ENCODE measurements around the gene VIPAS39.

DNA sequence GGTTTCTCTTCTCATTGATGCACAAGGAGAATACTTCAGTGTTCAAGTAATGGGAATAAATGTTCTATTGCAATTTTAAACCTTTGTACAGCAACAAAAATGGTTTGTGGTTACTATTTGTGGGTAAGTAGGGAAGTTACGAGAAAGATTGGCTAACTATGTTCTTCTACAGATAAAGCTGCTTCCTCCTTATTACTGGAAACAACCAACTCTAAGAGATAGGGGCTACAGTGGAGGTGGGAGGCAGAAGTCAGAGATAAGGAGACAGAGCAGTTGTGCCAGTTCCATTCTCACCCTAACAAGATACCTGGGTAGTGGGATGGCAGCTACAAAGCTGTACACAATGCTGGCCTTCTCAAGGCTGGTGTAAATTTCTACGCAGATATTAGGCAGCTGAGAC, 50.2 kb downstream of the VIPAS39 start:
- TF ChIP-seq, protein P1, sequence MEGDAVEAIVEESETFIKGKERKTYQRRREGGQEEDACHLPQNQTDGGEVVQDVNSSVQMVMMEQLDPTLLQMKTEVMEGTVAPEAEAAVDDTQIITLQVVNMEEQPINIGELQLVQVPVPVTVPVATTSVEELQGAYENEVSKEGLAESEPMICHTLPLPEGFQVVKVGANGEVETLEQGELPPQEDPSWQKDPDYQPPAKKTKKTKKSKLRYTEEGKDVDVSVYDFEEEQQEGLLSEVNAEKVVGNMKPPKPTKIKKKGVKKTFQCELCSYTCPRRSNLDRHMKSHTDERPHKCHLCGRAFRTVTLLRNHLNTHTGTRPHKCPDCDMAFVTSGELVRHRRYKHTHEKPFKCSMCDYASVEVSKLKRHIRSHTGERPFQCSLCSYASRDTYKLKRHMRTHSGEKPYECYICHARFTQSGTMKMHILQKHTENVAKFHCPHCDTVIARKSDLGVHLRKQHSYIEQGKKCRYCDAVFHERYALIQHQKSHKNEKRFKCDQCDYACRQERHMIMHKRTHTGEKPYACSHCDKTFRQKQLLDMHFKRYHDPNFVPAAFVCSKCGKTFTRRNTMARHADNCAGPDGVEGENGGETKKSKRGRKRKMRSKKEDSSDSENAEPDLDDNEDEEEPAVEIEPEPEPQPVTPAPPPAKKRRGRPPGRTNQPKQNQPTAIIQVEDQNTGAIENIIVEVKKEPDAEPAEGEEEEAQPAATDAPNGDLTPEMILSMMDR (IDR thresholded peaks at IDR 0.05; ENCODE audit: low read depth, low read length): no peak
- TF ChIP-seq EZH2phosphoT487 (IDR thresholded peaks at IDR 0.05; ENCODE audit: low read depth): no peak

Measured in OCI-LY3 (cell line).